K562 (cell line): ENCODE results near the gene PAAF1. TPM values are rescaled to one million over a fixed set of nuclear protein-coding genes. Genes with fewer than 3 reads are reported as not detected.
A peak's percentile ranks its signal among the peaks of the same experiment; 100 is the strongest.

ENCODE experiments used
- ATAC-seq: fragments of 200-7000 bp; cut with Tn5 transposase; 3 replicates; pipeline ENCODE4 v1.9.1; 2020; ENCODE audit warnings: moderate library complexity
- BruUV-seq: library from RNA; stranded (reverse); fragments of 400-500 nt; replicated peaks from 2 replicates; lab custom pipeline; 2021; lab: Mats Ljungman, UMichigan
- CTCF ChIA-PET: fragments of 300-600 bp; formaldehyde crosslinking; extraction: SDS; loops from one replicate; lab custom pipeline; 2021; ENCODE audit warnings: low intra/inter-chr PET ratio; lab: Yijun Ruan, JAX
- POLR2A ChIA-PET: fragments of 300-600, 350-650 bp; sonication (Branson Sonifier 250); formaldehyde crosslinking; extraction: SDS; loops from one replicate; lab custom pipeline; 2021; ENCODE audit warnings: antibody characterized with exemption, inconsistent platforms; lab: Yijun Ruan, JAX
- DNase-seq, 4 experiments: peaks; one replicate each; pipeline versions ENCODE4 v3.0.0 to v3.0.0-alpha.2; 2011 to 2018; ENCODE audit warnings: low spot score in 3 of 4, mixed read lengths in 3 of 4; ENCODE audit errors: extremely low read depth in 1 of 4
- FAIRE-seq: peaks from 2 replicates; lab custom pipeline; 2011; peaks lifted over from hg19 to GRCh38; lab: Jason Lieb, UNC
- H2AFZ ChIP-seq: 2 replicates; pipeline ENCODE4 v1.6.0; 2011; ENCODE audit warnings: low read depth, low read length, control low read depth, inconsistent platforms
- H3K27ac ChIP-seq: fragments of 200-600 bp; 3 replicates; pipeline ENCODE4 v1.8.0; 2011; ENCODE audit warnings: low read depth, mild to moderate bottlenecking, control low read depth, inconsistent platforms, low read length, moderate library complexity, mixed read lengths; ENCODE audit errors: extremely low read depth
- H3K27me3 ChIP-seq, 2 experiments: fragments of 300-600 bp in 1 of 2; 2 replicates in 1 of 2; 3 replicates in 1 of 2; pipeline versions ENCODE4 v1.6.0 to v1.8.0; 2011; ENCODE audit warnings: inconsistent platforms in 2 of 2, low read length in 2 of 2, mild to moderate bottlenecking in 1 of 2, mixed read lengths in 1 of 2, moderate library complexity in 1 of 2; ENCODE audit not compliant: control insufficient read depth in 2 of 2, insufficient read depth in 2 of 2
- H3K36me3 ChIP-seq: fragments of 300-600 bp; 3 replicates; pipeline ENCODE4 v1.8.0; 2011; ENCODE audit warnings: mild to moderate bottlenecking, low read length, inconsistent platforms; ENCODE audit not compliant: control insufficient read depth, insufficient read depth
- H3K4me1 ChIP-seq, 2 experiments: fragments of 200-600 bp in 1 of 2; replicated peaks in 1 of 2; 2 replicates in 1 of 2; 3 replicates in 1 of 2; pipeline versions ENCODE4 v1.5.1 to v1.8.0; 2011; ENCODE audit warnings: inconsistent platforms in 2 of 2, low read length in 2 of 2, mild to moderate bottlenecking in 1 of 2, mixed read lengths in 1 of 2, moderate library complexity in 1 of 2; ENCODE audit not compliant: control insufficient read depth in 2 of 2, insufficient read depth in 2 of 2
- H3K4me2 ChIP-seq: 2 replicates; pipeline ENCODE4 v1.6.1; 2011; ENCODE audit warnings: low read length, control low read depth, inconsistent platforms, mixed read lengths; ENCODE audit not compliant: insufficient read depth
- H3K4me3 ChIP-seq: fragments of 200-600 bp; sonication (generic), shearing (Covaris generic); 2 replicates; pipeline ENCODE4 v1.5.1; 2016; ENCODE audit warnings: control low read depth, inconsistent platforms
- H3K79me2 ChIP-seq: fragments of 200-600 bp; 3 replicates; pipeline ENCODE4 v1.8.0; 2011; ENCODE audit warnings: low read length, inconsistent platforms; ENCODE audit not compliant: control insufficient read depth, insufficient read depth
- H3K9ac ChIP-seq, 2 experiments: 2 replicates each; pipeline versions ENCODE4 v1.6.0 to v1.6.1; 2011; ENCODE audit warnings: low read depth in 2 of 2, low read length in 2 of 2, control low read depth in 1 of 2, inconsistent platforms in 1 of 2, mild to moderate bottlenecking in 1 of 2, mixed read lengths in 1 of 2; ENCODE audit not compliant: insufficient read depth in 1 of 2
- H3K9me1 ChIP-seq: one replicate; pipeline ENCODE4 v1.6.0; 2011; ENCODE audit warnings: inconsistent platforms, mild to moderate bottlenecking, low read length, moderate library complexity; ENCODE audit not compliant: control insufficient read depth, insufficient read depth
- H3K9me3 ChIP-seq: replicated peaks from 2 replicates; pipeline ENCODE4 v1.5.1; 2011; ENCODE audit warnings: low read depth, low read length, inconsistent platforms; ENCODE audit not compliant: control insufficient read depth, insufficient read depth
- H4K20me1 ChIP-seq: replicated peaks from 2 replicates; pipeline ENCODE4 v1.6.1; 2011; ENCODE audit warnings: low read length, inconsistent platforms, mixed read lengths; ENCODE audit not compliant: control insufficient read depth, insufficient read depth
- BRD9 ChIP-seq: fragments of 450-650 bp; IDR thresholded peaks from 2 replicates; pipeline ENCODE4 v1.6.1; 2018; ENCODE audit warnings: low read depth; ENCODE audit not compliant: partially characterized antibody
- CSDE1 ChIP-seq, 2 experiments: fragments of 450-650 bp; IDR thresholded peaks; 2 replicates each; pipeline ENCODE4 v1.6.1; 2016; ENCODE audit warnings: mild to moderate bottlenecking in 1 of 2
- FOXJ3 ChIP-seq: sonication (generic); formaldehyde crosslinking; IDR thresholded peaks from 2 replicates; pipeline ENCODE4 v1.4.0; 2020; ENCODE audit warnings: mild to moderate bottlenecking, missing genetic modification reagents
- HNRNPH1 ChIP-seq: fragments of 200-400 bp; formaldehyde crosslinking; optimal IDR thresholded peaks from 2 replicates; pipeline ENCODE3; 2017; ENCODE audit warnings: low read depth, mild to moderate bottlenecking, low read length, moderate library complexity
- KLF10 ChIP-seq: fragments of 250-450 bp; sonication (Bioruptor Pico); IDR thresholded peaks from 2 replicates; pipeline ENCODE4 v1.6.1; 2021; ENCODE audit warnings: matching md5 sums
- KLF13 ChIP-seq: fragments of 450-650 bp; IDR thresholded peaks from 2 replicates; pipeline ENCODE4 v1.6.1; 2016; ENCODE audit warnings: missing genetic modification characterization, low read depth, mild to moderate bottlenecking, missing compliant biosample characterization, moderate library complexity, borderline replicate concordance
- L3MBTL2 ChIP-seq: fragments of 450-650 bp; IDR thresholded peaks from 2 replicates; pipeline ENCODE4 v1.6.1; 2016; ENCODE audit warnings: mild to moderate bottlenecking, moderate library complexity
- NRF1 ChIP-seq, 2 experiments: fragments of 450-650 bp; IDR thresholded peaks in 1 of 2; conservative IDR thresholded peaks in 1 of 2; 2 replicates each; pipeline ENCODE4 v1.6.1; 2014; ENCODE audit warnings: mild to moderate bottlenecking in 2 of 2
- POLR2AphosphoS5 ChIP-seq: IDR thresholded peaks from 2 replicates; pipeline ENCODE4 v1.6.1; 2011; ENCODE audit warnings: mild to moderate bottlenecking, low read depth, low read length, moderate library complexity; ENCODE audit not compliant: control insufficient read depth, insufficient read depth
- RB1 ChIP-seq: fragments of 450-650 bp; IDR thresholded peaks from 2 replicates; pipeline ENCODE4 v1.6.1; 2017; ENCODE audit warnings: low read depth, mild to moderate bottlenecking
- RBM39 ChIP-seq: fragments of 200-400 bp; formaldehyde crosslinking; optimal IDR thresholded peaks from 2 replicates; pipeline ENCODE3; 2018; ENCODE audit warnings: low read depth, low read length
- SIN3B ChIP-seq: fragments of 450-650 bp; IDR thresholded peaks from 2 replicates; pipeline ENCODE4 v1.6.1; 2017; ENCODE audit warnings: low read depth, mild to moderate bottlenecking, moderate library complexity
- SLC30A9 ChIP-seq: fragments of 250-450 bp; sonication (Bioruptor Pico); IDR thresholded peaks from 2 replicates; pipeline ENCODE4 v1.8.0; 2022; ENCODE audit warnings: mild to moderate bottlenecking, moderate library complexity
- SMAD1 ChIP-seq: fragments of 150-350 bp; IDR thresholded peaks from 2 replicates; pipeline ENCODE4 v1.6.1; 2014; ENCODE audit warnings: low read length, low read depth; ENCODE audit not compliant: partially characterized antibody
- TEAD4 ChIP-seq, 2 experiments: sonication (generic) in 1 of 2; formaldehyde crosslinking in 1 of 2; IDR thresholded peaks; 2 replicates each; pipeline versions ENCODE4 v1.6.1 to v1.8.0; 2012 to 2022; ENCODE audit warnings: borderline replicate concordance in 1 of 2, inconsistent platforms in 1 of 2, low read length in 1 of 2, mild to moderate bottlenecking in 1 of 2, missing genetic modification reagents in 1 of 2
- YY1 ChIP-seq, 3 experiments: IDR thresholded peaks; 2 replicates each; pipeline ENCODE4 v1.6.1; 2011; ENCODE audit warnings: low read length in 2 of 3, mild to moderate bottlenecking in 2 of 3, moderate library complexity in 2 of 3, borderline replicate concordance in 1 of 3, control low read depth in 1 of 3, low read depth in 1 of 3; ENCODE audit not compliant: insufficient read depth in 3 of 3, insufficient replicate concordance in 2 of 3, control insufficient read depth in 1 of 3, insufficient read length in 1 of 3; ENCODE audit errors: extremely low read depth in 1 of 3
- ZNF324 ChIP-seq: fragments of 250-450 bp; sonication (Bioruptor Pico); IDR thresholded peaks from 2 replicates; pipeline ENCODE4 v1.4.0; 2020; ENCODE audit warnings: mild to moderate bottlenecking
- ZNF449 ChIP-seq: fragments of 250-450 bp; sonication (Bioruptor Pico); IDR thresholded peaks from 2 replicates; pipeline ENCODE4 v1.8.0; 2022; ENCODE audit warnings: moderate library complexity, mild to moderate bottlenecking, inconsistent platforms
- ZNF766 ChIP-seq: fragments of 200-800 bp; sonication (Bioruptor generic); conservative IDR thresholded peaks from 2 replicates; pipeline ENCODE4 v1.6.1; 2016; ENCODE audit warnings: missing genetic modification characterization, missing compliant biosample characterization
- WGBS: fragments of 100-300 bp; shearing (Covaris generic); methylation state at CpG from one replicate; pipeline ENCODE4 v1.1.6; 2016; ENCODE audit warnings: low coverage, mixed read lengths; ENCODE audit not compliant: insufficient coverage; ENCODE audit errors: missing lambda C conversion rate; 5-methylcytosine and 5-hydroxymethylcytosine counted together
- in situ Hi-C: fragments of 300-500 bp; cut with MboI; formaldehyde crosslinking; loops from 4 replicates; pipeline ENCODE4 v1.15.0; 2018; ENCODE audit warnings: inconsistent platforms, mixed read lengths
- intact Hi-C: fragments of 100-400 bp; cut with micrococcal nuclease; formaldehyde crosslinking; loops from 2 replicates; pipeline ENCODE4 v1.14.2; 2022
- polyA plus RNA-seq, 8 experiments: library from polyadenylated mRNA; depleted of rRNA in 4 of 8; stranded (reverse) in 5 of 8; unstranded in 3 of 8; fragments of >200 nt; fragmentation: Nextera tagmentation in 2 of 8; fragmentation: Illumina TruSeq in 1 of 8; extraction: Ambion mirVana in 2 of 8; extraction: Trizol in 1 of 8; gene quantifications; 2 replicates each; pipeline versions ENCODE4 v1.2.1 to v1.2.3, GENCODE V29; 2011 to 2014; ENCODE audit warnings: inconsistent platforms in 1 of 8, missing spikeins in 1 of 8
- total RNA-seq, 7 experiments: library from RNA; depleted of rRNA in 6 of 7; stranded (reverse); fragments of >200 nt in 6 of 7; fragmentation: Illumina TruSeq in 2 of 7; extraction: Trizol in 2 of 7; gene quantifications; 2 replicates each; pipeline versions ENCODE4 v1.2.1 to v1.2.3, GENCODE V29; 2011 to 2021; ENCODE audit warnings: low replicate concordance in 1 of 7

The PAAF1 gene
- total and polyA plus RNA-seq, 9 of the 15 experiments (the other 6 are each of a cell fraction or from before 2014, with no cell fraction given): 13.5 to 78.6 (median 23.3) TPM

GRCh38 chr11:73980001-73980961 lies 103.5 kb downstream of the PAAF1 start:
- POLR2A ChIA-PET: interaction anchor here (0.6 to 5.8 kb wide), 17 partner anchors 9 to 376 kb away, joined by 3 to 54 read pairs (median 4); partner anchors contain the start of genes C2CD3 and PPME1
- no peak for TF ChIP-seq ZNF766 (CRISPR knock-in tag)
- peak; percentile 46 for TF ChIP-seq TEAD4 (IDR thresholded peaks at IDR 0.05; ENCODE audit: low read length)
- no peak for TF ChIP-seq TEAD4 (CRISPR knock-in tag; IDR thresholded peaks at IDR 0.05; ENCODE audit: borderline replicate concordance)
- TF ChIP-seq ZNF324 (CRISPR knock-in tag): no peak
- no peak for TF ChIP-seq KLF13
- TF ChIP-seq BRD9: no peak
- no peak for TF ChIP-seq KLF10 (CRISPR knock-in tag)
- no peak for TF ChIP-seq SLC30A9 (CRISPR knock-in tag)
- TF ChIP-seq FOXJ3 (CRISPR knock-in tag): no peak
- TF ChIP-seq SMAD1: no peak
- TF ChIP-seq NRF1 (conservative IDR thresholded peaks at IDR 0.05 in 1 of 2, IDR thresholded peaks at IDR 0.05 in 1 of 2): peak in 1 of 2 experiments; percentile 17; a peak in 1 of 4 replicates
- TF ChIP-seq YY1 (IDR thresholded peaks at IDR 0.05; ENCODE audit: borderline replicate concordance in 1 of 3, control insufficient read depth in 1 of 3, extremely low read depth in 1 of 3, insufficient read depth in 3 of 3, insufficient read length in 1 of 3, insufficient replicate concordance in 2 of 3, low read depth in 1 of 3, low read length in 2 of 3): peak in 1 of 3 experiments; percentile 45
- no peak for TF ChIP-seq HNRNPH1
- TF ChIP-seq POLR2AphosphoS5: peak; percentile 68
- no peak for TF ChIP-seq CSDE1 (IDR thresholded peaks at IDR 0.05)
- no peak for TF ChIP-seq SIN3B
- TF ChIP-seq ZNF449 (CRISPR knock-in tag): no peak
- TF ChIP-seq RBM39: no peak
- no peak for TF ChIP-seq RB1
- TF ChIP-seq L3MBTL2: peak; percentile 65

More at GRCh38 chr11:73980001-73980961, 103.5 kb downstream of the PAAF1 start:
- DNase-seq (peak; percentile 39 to 88 (median 64)), FAIRE-seq (peak; percentile 61), ATAC-seq (peak; percentile 20)
- H2AFZ ChIP-seq: no peak overlapping the region
- no peaks in the 10 kb centered on the region; the same call in 1 of the 2 replicates for H4K20me1 ChIP-seq
- intact Hi-C loops (loop anchor here (5.0 kb wide), 1 partner anchor 192 kb away; the partner anchor contains the start of genes C2CD3 and PPME1), in situ Hi-C loops (no loop called here)
- H3K4me2 ChIP-seq: peak overlapping the region; percentile 98
- peak overlapping the region; percentile 67 for H3K4me3 ChIP-seq
- peaks cover 45% of the 10 kb centered on the region for H3K79me2 ChIP-seq
- peaks cover 63% of the 10 kb centered on the region for H3K36me3 ChIP-seq
- H3K27me3 ChIP-seq: no peaks in the 10 kb centered on the region
- 20% methylated on average over 6 of the region's 6 CpGs for WGBS
- BruUV-seq: no TSS peak
- H3K4me1 ChIP-seq: peaks cover 41 to 67% of the 10 kb centered on the region in 2 experiments
- peaks cover 3% of the 10 kb centered on the region for H3K9me1 ChIP-seq
- CTCF ChIA-PET: no interaction called here
- H3K9ac ChIP-seq: peak overlapping the region; percentile 85 to 96; a peak in 3 of 4 replicates
- peak overlapping the region; percentile 99 for H3K27ac ChIP-seq
- H3K9me3 ChIP-seq: no peaks in the 10 kb centered on the region
